K562 (cell line): ENCODE data around the gene DHRS2. TPM values are rescaled to one million over a fixed set of nuclear protein-coding genes. Genes with fewer than 3 reads are reported as not detected.
A peak's percentile ranks its signal among the peaks of the same experiment; 100 is the strongest.

ENCODE experiments used
- ATAC-seq: fragments of 200-7000 bp; cut with Tn5 transposase; 3 replicates; pipeline ENCODE4 v1.9.1; 2020; ENCODE audit warnings: moderate library complexity
- BruUV-seq: library from RNA; stranded (reverse); fragments of 400-500 nt; replicated peaks from 2 replicates; lab custom pipeline; 2021; lab: Mats Ljungman, UMichigan
- CTCF ChIA-PET: fragments of 300-600 bp; formaldehyde crosslinking; extraction: SDS; loops from one replicate; lab custom pipeline; 2021; ENCODE audit warnings: low intra/inter-chr PET ratio; lab: Yijun Ruan, JAX
- POLR2A ChIA-PET: fragments of 300-600, 350-650 bp; sonication (Branson Sonifier 250); formaldehyde crosslinking; extraction: SDS; loops from one replicate; lab custom pipeline; 2021; ENCODE audit warnings: antibody characterized with exemption, inconsistent platforms; lab: Yijun Ruan, JAX
- DNase-seq, 4 experiments: peaks; one replicate each; pipeline versions ENCODE4 v3.0.0 to v3.0.0-alpha.2; 2011 to 2018; ENCODE audit warnings: low spot score in 3 of 4, mixed read lengths in 3 of 4; ENCODE audit errors: extremely low read depth in 1 of 4
- FAIRE-seq: peaks from 2 replicates; lab custom pipeline; 2011; peaks lifted over from hg19 to GRCh38; lab: Jason Lieb, UNC
- H2AFZ ChIP-seq: 2 replicates; pipeline ENCODE4 v1.6.0; 2011; ENCODE audit warnings: low read depth, low read length, control low read depth, inconsistent platforms
- H3K27ac ChIP-seq: fragments of 200-600 bp; 3 replicates; pipeline ENCODE4 v1.8.0; 2011; ENCODE audit warnings: low read depth, mild to moderate bottlenecking, control low read depth, inconsistent platforms, low read length, moderate library complexity, mixed read lengths; ENCODE audit errors: extremely low read depth
- H3K27me3 ChIP-seq, 2 experiments: fragments of 300-600 bp in 1 of 2; 2 replicates in 1 of 2; 3 replicates in 1 of 2; pipeline versions ENCODE4 v1.6.0 to v1.8.0; 2011; ENCODE audit warnings: inconsistent platforms in 2 of 2, low read length in 2 of 2, mild to moderate bottlenecking in 1 of 2, mixed read lengths in 1 of 2, moderate library complexity in 1 of 2; ENCODE audit not compliant: control insufficient read depth in 2 of 2, insufficient read depth in 2 of 2
- H3K36me3 ChIP-seq: fragments of 300-600 bp; 3 replicates; pipeline ENCODE4 v1.8.0; 2011; ENCODE audit warnings: mild to moderate bottlenecking, low read length, inconsistent platforms; ENCODE audit not compliant: control insufficient read depth, insufficient read depth
- H3K4me1 ChIP-seq, 2 experiments: fragments of 200-600 bp in 1 of 2; replicated peaks in 1 of 2; 2 replicates in 1 of 2; 3 replicates in 1 of 2; pipeline versions ENCODE4 v1.5.1 to v1.8.0; 2011; ENCODE audit warnings: inconsistent platforms in 2 of 2, low read length in 2 of 2, mild to moderate bottlenecking in 1 of 2, mixed read lengths in 1 of 2, moderate library complexity in 1 of 2; ENCODE audit not compliant: control insufficient read depth in 2 of 2, insufficient read depth in 2 of 2
- H3K4me2 ChIP-seq: 2 replicates; pipeline ENCODE4 v1.6.1; 2011; ENCODE audit warnings: low read length, control low read depth, inconsistent platforms, mixed read lengths; ENCODE audit not compliant: insufficient read depth
- H3K4me3 ChIP-seq: fragments of 200-600 bp; sonication (generic), shearing (Covaris generic); 2 replicates; pipeline ENCODE4 v1.5.1; 2016; ENCODE audit warnings: control low read depth, inconsistent platforms
- H3K79me2 ChIP-seq: fragments of 200-600 bp; 3 replicates; pipeline ENCODE4 v1.8.0; 2011; ENCODE audit warnings: low read length, inconsistent platforms; ENCODE audit not compliant: control insufficient read depth, insufficient read depth
- H3K9ac ChIP-seq, 2 experiments: 2 replicates each; pipeline versions ENCODE4 v1.6.0 to v1.6.1; 2011; ENCODE audit warnings: low read depth in 2 of 2, low read length in 2 of 2, control low read depth in 1 of 2, inconsistent platforms in 1 of 2, mild to moderate bottlenecking in 1 of 2, mixed read lengths in 1 of 2; ENCODE audit not compliant: insufficient read depth in 1 of 2
- H3K9me1 ChIP-seq: one replicate; pipeline ENCODE4 v1.6.0; 2011; ENCODE audit warnings: inconsistent platforms, mild to moderate bottlenecking, low read length, moderate library complexity; ENCODE audit not compliant: control insufficient read depth, insufficient read depth
- H3K9me3 ChIP-seq: replicated peaks from 2 replicates; pipeline ENCODE4 v1.5.1; 2011; ENCODE audit warnings: low read depth, low read length, inconsistent platforms; ENCODE audit not compliant: control insufficient read depth, insufficient read depth
- H4K20me1 ChIP-seq: replicated peaks from 2 replicates; pipeline ENCODE4 v1.6.1; 2011; ENCODE audit warnings: low read length, inconsistent platforms, mixed read lengths; ENCODE audit not compliant: control insufficient read depth, insufficient read depth
- ARID1B ChIP-seq: fragments of 450-650 bp; IDR thresholded peaks from 2 replicates; pipeline ENCODE4 v1.6.1; 2016; ENCODE audit warnings: antibody characterized with exemption, mild to moderate bottlenecking, inconsistent platforms
- ATF1 ChIP-seq, 2 experiments: fragments of 450-650 bp in 1 of 2; IDR thresholded peaks; 2 replicates each; pipeline ENCODE4 v1.6.1; 2016; ENCODE audit warnings: missing compliant biosample characterization in 1 of 2, missing genetic modification characterization in 1 of 2
- CBFA2T3 ChIP-seq: fragments of 450-650 bp; IDR thresholded peaks from 2 replicates; pipeline ENCODE4 v1.6.1; 2017
- CGGBP1 ChIP-seq: fragments of 250-450 bp; sonication (Bioruptor Pico); IDR thresholded peaks from 2 replicates; pipeline ENCODE4 v1.9.0; 2021; ENCODE audit warnings: mild to moderate bottlenecking
- E2F6 ChIP-seq, 2 experiments: IDR thresholded peaks; 2 replicates each; pipeline ENCODE4 v1.6.1; 2011; ENCODE audit warnings: borderline replicate concordance in 1 of 2, control low read depth in 1 of 2, low read depth in 1 of 2, low read length in 1 of 2, mild to moderate bottlenecking in 1 of 2, mixed read lengths in 1 of 2, moderate library complexity in 1 of 2; ENCODE audit not compliant: insufficient read depth in 1 of 2, insufficient read length in 1 of 2, poor library complexity in 1 of 2, severe bottlenecking in 1 of 2; ENCODE audit errors: extremely low read depth in 1 of 2
- LARP7 ChIP-seq: fragments of 450-650 bp; IDR thresholded peaks from 2 replicates; pipeline ENCODE4 v1.6.1; 2016
- MTA2 ChIP-seq: fragments of 450-650 bp; IDR thresholded peaks from 2 replicates; pipeline ENCODE4 v1.6.1; 2016; ENCODE audit warnings: low read depth
- NRF1 ChIP-seq, 2 experiments: fragments of 450-650 bp; IDR thresholded peaks in 1 of 2; conservative IDR thresholded peaks in 1 of 2; 2 replicates each; pipeline ENCODE4 v1.6.1; 2014; ENCODE audit warnings: mild to moderate bottlenecking in 2 of 2
- POLR2AphosphoS5 ChIP-seq: IDR thresholded peaks from 2 replicates; pipeline ENCODE4 v1.6.1; 2011; ENCODE audit warnings: mild to moderate bottlenecking, low read depth, low read length, moderate library complexity; ENCODE audit not compliant: control insufficient read depth, insufficient read depth
- POLR3G ChIP-seq: IDR thresholded peaks from 2 replicates; pipeline ENCODE4 v1.6.1; 2011; ENCODE audit not compliant: insufficient read length, insufficient replicate concordance; ENCODE audit errors: extremely low read depth
- RAD21 ChIP-seq, 2 experiments: fragments of 250-450 bp in 1 of 2; fragments of 450-650 bp in 1 of 2; sonication (Bioruptor Pico) in 1 of 2; formaldehyde crosslinking in 1 of 2; IDR thresholded peaks in 1 of 2; conservative IDR thresholded peaks in 1 of 2; 2 replicates each; pipeline versions ENCODE4 v1.4.0 to v1.8.0; 2020 to 2022; ENCODE audit warnings: mild to moderate bottlenecking in 2 of 2, moderate library complexity in 1 of 2
- RHOXF2B ChIP-seq: fragments of 250-450 bp; sonication (Bioruptor Pico); conservative IDR thresholded peaks from 2 replicates; pipeline ENCODE4 v1.5.1; 2021
- SAFB2 ChIP-seq: fragments of 200-400 bp; formaldehyde crosslinking; IDR thresholded peaks from 2 replicates; pipeline ENCODE4 v1.6.1; 2018; ENCODE audit warnings: borderline replicate concordance, low read length, low read depth, moderate library complexity; ENCODE audit not compliant: severe bottlenecking
- SMARCA4 ChIP-seq: fragments of 450-650 bp; IDR thresholded peaks from 2 replicates; pipeline ENCODE4 v1.6.1; 2016
- SMC3 ChIP-seq: conservative IDR thresholded peaks from 2 replicates; pipeline ENCODE4 v1.6.1; 2011; ENCODE audit warnings: low read depth, low read length, improper control_type of control experiment; ENCODE audit not compliant: insufficient read depth
- SRF ChIP-seq, 2 experiments: fragments of 250-450, 450-650 bp in 1 of 2; sonication (Bioruptor Pico) in 1 of 2; sonication (generic) in 1 of 2; formaldehyde crosslinking; IDR thresholded peaks; 2 replicates each; pipeline versions ENCODE4 v1.5.0 to v1.5.1; 2020 to 2022; ENCODE audit warnings: mild to moderate bottlenecking in 1 of 2, missing genetic modification reagents in 1 of 2
- XRCC5 ChIP-seq: fragments of 200-400 bp; formaldehyde crosslinking; IDR thresholded peaks from 2 replicates; pipeline ENCODE4 v1.6.1; 2017; ENCODE audit warnings: low read depth, mild to moderate bottlenecking, low read length
- ZBTB8A ChIP-seq: fragments of 450-650 bp; IDR thresholded peaks from 2 replicates; pipeline ENCODE4 v1.6.1; 2018; ENCODE audit warnings: mild to moderate bottlenecking, moderate library complexity; ENCODE audit not compliant: partially characterized antibody
- WGBS: fragments of 100-300 bp; shearing (Covaris generic); methylation state at CpG from one replicate; pipeline ENCODE4 v1.1.6; 2016; ENCODE audit warnings: low coverage, mixed read lengths; ENCODE audit not compliant: insufficient coverage; ENCODE audit errors: missing lambda C conversion rate; 5-methylcytosine and 5-hydroxymethylcytosine counted together
- in situ Hi-C: fragments of 300-500 bp; cut with MboI; formaldehyde crosslinking; loops from 4 replicates; pipeline ENCODE4 v1.15.0; 2018; ENCODE audit warnings: inconsistent platforms, mixed read lengths
- intact Hi-C: fragments of 100-400 bp; cut with micrococcal nuclease; formaldehyde crosslinking; loops from 2 replicates; pipeline ENCODE4 v1.14.2; 2022
- polyA plus RNA-seq, 8 experiments: library from polyadenylated mRNA; depleted of rRNA in 4 of 8; stranded (reverse) in 5 of 8; unstranded in 3 of 8; fragments of >200 nt; fragmentation: Nextera tagmentation in 2 of 8; fragmentation: Illumina TruSeq in 1 of 8; extraction: Ambion mirVana in 2 of 8; extraction: Trizol in 1 of 8; gene quantifications; 2 replicates each; pipeline versions ENCODE4 v1.2.1 to v1.2.3, GENCODE V29; 2011 to 2014; ENCODE audit warnings: inconsistent platforms in 1 of 8, missing spikeins in 1 of 8
- total RNA-seq, 7 experiments: library from RNA; depleted of rRNA in 6 of 7; stranded (reverse); fragments of >200 nt in 6 of 7; fragmentation: Illumina TruSeq in 2 of 7; extraction: Trizol in 2 of 7; gene quantifications; 2 replicates each; pipeline versions ENCODE4 v1.2.1 to v1.2.3, GENCODE V29; 2011 to 2021; ENCODE audit warnings: low replicate concordance in 1 of 7

DHRS2 gene
- total and polyA plus RNA-seq, 9 of the 15 experiments (the other 6 are each of a cell fraction or from before 2014, with no cell fraction given), result 2.9 to 96.8 (median 64.4) TPM

- no peaks in the 10 kb centered on the region for H3K9me1 ChIP-seq
- ATAC-seq (peak; percentile 100), DNase-seq (peak; percentile 89 to 92 (median 91)), FAIRE-seq (peak; percentile 99)
- no peaks in the 10 kb centered on the region for H4K20me1 ChIP-seq
- in situ Hi-C loops, result no loop called here
- peak overlapping the region; percentile 1; the same call in 1 of the 2 replicates for H3K4me2 ChIP-seq
- H3K4me1 ChIP-seq, result peaks cover 5% of the 10 kb centered on the region in 2 experiments; a peak in 3 of 5 replicates
- H2AFZ ChIP-seq, result peak overlapping the region; percentile 69; the same call in 1 of the 2 replicates
- intact Hi-C loops, result loop anchor here (2.0 to 10.0 kb wide), 4 partner anchors 34 to 363 kb away; partner anchors contain the start of gene DHRS4
- no TSS peak for BruUV-seq
- no peaks in the 10 kb centered on the region for H3K79me2 ChIP-seq
- H3K9ac ChIP-seq, result no peak overlapping the region
- H3K27ac ChIP-seq, result no peak overlapping the region
- H3K9me3 ChIP-seq, result no peaks in the 10 kb centered on the region
- 4% methylated on average over 4 of the region's 5 CpGs for WGBS
- no peaks in the 10 kb centered on the region; a peak in 1 of 5 replicates for H3K27me3 ChIP-seq
- ChIA-PET CTCF (interaction anchor here (0.6 to 1.4 kb wide), 6 partner anchors 20 to 843 kb away, joined by 3 to 7 read pairs (median 3); no protein-coding TSS in a partner anchor), POLR2A (interaction anchor here (0.6 kb wide), 2 partner anchors 9 to 47 kb away, joined by 3 read pairs; partner anchors contain the start of gene DHRS2)
- no peak overlapping the region for H3K4me3 ChIP-seq
- H3K36me3 ChIP-seq, result no peaks in the 10 kb centered on the region
- TF ChIP-seq RHOXF2B (CRISPR knock-in tag) (no peak), SRF (CRISPR knock-in tag; IDR thresholded peaks at IDR 0.05) (peak in 1 of 2 experiments; percentile 90; a peak in 1 of 4 replicates), ZBTB8A (no peak), E2F6 (IDR thresholded peaks at IDR 0.05; ENCODE audit: borderline replicate concordance in 1 of 2, extremely low read depth in 1 of 2, insufficient read depth in 1 of 2, insufficient read length in 1 of 2, low read depth in 1 of 2, low read length in 1 of 2, poor library complexity in 1 of 2, severe bottlenecking in 1 of 2) (peak in 1 of 2 experiments; percentile 19), MTA2 (no peak), SAFB2 (no peak), SMC3 (peak; percentile 64), RAD21 (CRISPR knock-in tag; conservative IDR thresholded peaks at IDR 0.05 in 1 of 2, IDR thresholded peaks at IDR 0.05 in 1 of 2) (peak; percentile 91 to 93), SMARCA4 (peak; percentile 47; the same call in 1 of the 2 replicates), CGGBP1 (CRISPR knock-in tag) (no peak), ATF1 (CRISPR knock-in tag; IDR thresholded peaks at IDR 0.05) (no peak), ATF1 (tag; IDR thresholded peaks at IDR 0.05) (0 out of 2 replicates have a peak, but pooled peaks have one; percentile 15), NRF1 (conservative IDR thresholded peaks at IDR 0.05 in 1 of 2, IDR thresholded peaks at IDR 0.05 in 1 of 2) (0 out of 4 replicates have a peak, but pooled peaks of 1 of the 2 experiments have one; percentile 26), CBFA2T3 (0 out of 2 replicates have a peak, but pooled peaks have one; percentile 3), POLR3G (no peak), POLR2AphosphoS5 (peak; percentile 49; the same call in 1 of the 2 replicates), XRCC5 (peak; percentile 83), LARP7 (no peak), ARID1B (peak; percentile 15; the same call in 1 of the 2 replicates)
These were observed 47.1 kb upstream of the DHRS2 start for GRCh38 chr14:23588884-23589598.
